Osteocyte (in vitro differentiated cells): ENCODE data around the gene OPCML. TPM values are rescaled to one million over a fixed set of nuclear protein-coding genes. Genes with fewer than 3 reads are reported as not detected.

Experiments used
- DNase-seq: peaks from one replicate; pipeline ENCODE4 v3.0.0; 2021; ENCODE audit warnings: mixed read lengths; ENCODE audit not compliant: unreplicated experiment; ENCODE audit errors: extremely low spot score
- H3K27ac Mint-ChIP-seq: one replicate; pipeline ENCODE4 v1.8.0; 2021; ENCODE audit warnings: mild to moderate bottlenecking, mixed read lengths; ENCODE audit not compliant: unreplicated experiment
- H3K27me3 Mint-ChIP-seq: one replicate; pipeline ENCODE4 v1.8.0; 2021; ENCODE audit warnings: mixed read lengths; ENCODE audit not compliant: unreplicated experiment
- H3K36me3 Mint-ChIP-seq: one replicate; pipeline ENCODE4 v1.8.0; 2021; ENCODE audit warnings: mixed read lengths; ENCODE audit not compliant: unreplicated experiment
- H3K4me1 Mint-ChIP-seq: one replicate; pipeline ENCODE4 v1.8.0; 2021; ENCODE audit warnings: mixed read lengths; ENCODE audit not compliant: unreplicated experiment
- H3K4me3 Mint-ChIP-seq: one replicate; pipeline ENCODE4 v1.8.0; 2021; ENCODE audit warnings: mild to moderate bottlenecking, moderate library complexity, mixed read lengths; ENCODE audit not compliant: unreplicated experiment
- H3K9me3 Mint-ChIP-seq: one replicate; pipeline ENCODE4 v1.8.0; 2021; ENCODE audit warnings: mixed read lengths; ENCODE audit not compliant: unreplicated experiment
- total RNA-seq: library from RNA; stranded (reverse); gene quantifications from 2 replicates; pipeline ENCODE4 v1.2.1, GENCODE V29; 2021
- TF ChIP-seq, protein P1 (sequence below): fragments of 200-600 bp; sonication (generic); IDR thresholded peaks from 2 replicates; pipeline ENCODE4 v1.5.0; 2021; ENCODE audit warnings: antibody characterized with exemption, mild to moderate bottlenecking, moderate library complexity

OPCML gene
- total RNA-seq, 1 donor from 2014 or later = 0.11 TPM

DNA sequence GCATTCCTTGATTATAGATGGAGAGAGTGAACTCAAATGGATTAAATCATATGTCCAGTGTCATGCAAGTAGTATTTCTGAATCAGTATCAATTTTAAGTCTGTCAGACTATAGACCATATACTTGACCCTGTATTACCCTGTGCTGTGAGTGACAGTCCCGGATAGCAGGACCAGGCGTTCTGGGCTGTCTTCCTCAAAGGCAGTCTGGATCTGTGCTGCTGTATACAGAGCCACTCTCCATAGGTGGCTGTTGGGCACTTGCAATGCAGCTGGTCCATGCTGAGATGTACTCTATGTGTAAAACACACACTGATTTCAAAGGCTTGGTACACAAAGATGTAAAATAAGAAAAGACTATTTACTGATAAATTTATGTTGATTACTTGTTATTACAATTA, 294.3 kb downstream of the OPCML start:
- Mint-ChIP-seq H3K4me3 (no peak overlapping the region), H3K27ac (no peak overlapping the region), H3K4me1 (no peaks in the 10 kb centered on the region), H3K9me3 (no peaks in the 10 kb centered on the region), H3K27me3 (no peaks in the 10 kb centered on the region), H3K36me3 (no peaks in the 10 kb centered on the region)
- TF ChIP-seq, protein P1, sequence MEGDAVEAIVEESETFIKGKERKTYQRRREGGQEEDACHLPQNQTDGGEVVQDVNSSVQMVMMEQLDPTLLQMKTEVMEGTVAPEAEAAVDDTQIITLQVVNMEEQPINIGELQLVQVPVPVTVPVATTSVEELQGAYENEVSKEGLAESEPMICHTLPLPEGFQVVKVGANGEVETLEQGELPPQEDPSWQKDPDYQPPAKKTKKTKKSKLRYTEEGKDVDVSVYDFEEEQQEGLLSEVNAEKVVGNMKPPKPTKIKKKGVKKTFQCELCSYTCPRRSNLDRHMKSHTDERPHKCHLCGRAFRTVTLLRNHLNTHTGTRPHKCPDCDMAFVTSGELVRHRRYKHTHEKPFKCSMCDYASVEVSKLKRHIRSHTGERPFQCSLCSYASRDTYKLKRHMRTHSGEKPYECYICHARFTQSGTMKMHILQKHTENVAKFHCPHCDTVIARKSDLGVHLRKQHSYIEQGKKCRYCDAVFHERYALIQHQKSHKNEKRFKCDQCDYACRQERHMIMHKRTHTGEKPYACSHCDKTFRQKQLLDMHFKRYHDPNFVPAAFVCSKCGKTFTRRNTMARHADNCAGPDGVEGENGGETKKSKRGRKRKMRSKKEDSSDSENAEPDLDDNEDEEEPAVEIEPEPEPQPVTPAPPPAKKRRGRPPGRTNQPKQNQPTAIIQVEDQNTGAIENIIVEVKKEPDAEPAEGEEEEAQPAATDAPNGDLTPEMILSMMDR = no peak
- DNase-seq = peak; percentile 32

DNA sequence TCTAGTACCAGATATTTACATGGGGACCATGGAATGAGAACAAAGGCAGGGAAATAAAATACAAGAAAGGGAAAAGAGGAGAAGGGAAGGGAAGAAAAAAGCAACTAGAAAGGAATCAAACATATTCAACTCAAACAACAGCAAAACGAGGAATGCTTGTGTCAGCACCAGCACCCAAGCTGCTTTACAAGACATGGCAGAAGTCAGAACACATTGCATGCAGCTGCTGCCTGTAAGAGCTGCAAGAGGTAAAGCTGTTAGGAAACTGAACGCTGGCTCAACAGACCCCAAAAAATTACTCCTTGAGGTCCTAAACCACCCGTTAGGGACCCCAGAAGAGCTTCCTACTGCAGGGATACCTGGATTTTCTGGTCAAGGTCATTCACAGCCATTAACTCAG, 296.9 kb downstream of the OPCML start:
- DNase-seq = peak; percentile 13
- Mint-ChIP-seq H3K27me3 (peaks cover 2% of the 10 kb centered on the region), H3K9me3 (no peaks in the 10 kb centered on the region), H3K4me1 (no peaks in the 10 kb centered on the region), H3K36me3 (no peaks in the 10 kb centered on the region), H3K27ac (no peak overlapping the region), H3K4me3 (no peak overlapping the region)
- TF ChIP-seq, protein P1 = no peak

DNA sequence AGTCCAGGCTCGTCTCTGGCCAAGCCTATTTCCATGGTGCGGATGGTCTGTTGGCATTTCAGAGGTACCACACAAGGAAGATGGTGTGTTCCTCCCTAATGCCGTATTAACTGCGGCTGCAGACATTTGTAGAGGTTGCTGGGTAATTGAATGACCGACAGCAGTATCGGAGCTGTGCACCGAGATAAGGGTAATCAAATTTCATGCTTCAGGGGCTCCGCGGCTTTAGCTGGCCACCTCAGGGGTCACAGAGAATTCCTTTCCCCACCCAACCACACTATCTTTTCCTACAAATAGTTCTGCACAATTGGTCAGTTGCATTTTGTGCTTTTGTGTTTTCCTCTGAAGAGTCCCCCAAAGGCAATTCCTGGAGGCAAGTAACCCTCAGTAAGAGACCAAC, 297.4 kb downstream of the OPCML start:
- H3K9me3 Mint-ChIP-seq = no peaks in the 10 kb centered on the region
- H3K27ac Mint-ChIP-seq = no peak overlapping the region
- peaks cover 4% of the 10 kb centered on the region for H3K27me3 Mint-ChIP-seq
- H3K4me3 Mint-ChIP-seq = no peak overlapping the region
- no peaks in the 10 kb centered on the region for H3K36me3 Mint-ChIP-seq
- TF ChIP-seq, protein P1 = no peak
- no peaks in the 10 kb centered on the region for H3K4me1 Mint-ChIP-seq
- peak; percentile 17 for DNase-seq

DNA sequence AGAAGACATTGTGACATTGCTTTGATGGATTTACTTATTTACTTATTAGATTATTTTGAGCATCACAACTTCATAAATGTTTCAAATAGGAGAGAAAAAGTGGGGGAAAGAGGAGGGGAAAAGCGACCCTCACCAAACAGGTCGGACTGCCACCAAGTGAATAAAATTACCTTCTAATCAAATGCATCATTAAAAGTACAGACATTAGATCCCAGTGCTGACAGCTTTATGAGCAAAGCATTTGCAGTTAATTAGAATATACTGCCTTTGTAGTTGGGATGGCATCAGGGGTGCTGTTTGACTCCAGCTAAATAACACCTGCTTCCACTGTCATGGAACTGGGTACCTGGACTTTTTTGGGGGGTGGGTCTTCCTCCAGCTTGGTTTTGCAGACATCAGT, 299.6 kb downstream of the OPCML start:
- TF ChIP-seq, protein P1 = no peak
- H3K9me3 Mint-ChIP-seq = no peaks in the 10 kb centered on the region
- H3K4me1 Mint-ChIP-seq = no peaks in the 10 kb centered on the region
- no peak overlapping the region for H3K4me3 Mint-ChIP-seq
- no peak for DNase-seq
- H3K27me3 Mint-ChIP-seq = peaks cover 4% of the 10 kb centered on the region
- no peaks in the 10 kb centered on the region for H3K36me3 Mint-ChIP-seq
- no peak overlapping the region for H3K27ac Mint-ChIP-seq

DNA sequence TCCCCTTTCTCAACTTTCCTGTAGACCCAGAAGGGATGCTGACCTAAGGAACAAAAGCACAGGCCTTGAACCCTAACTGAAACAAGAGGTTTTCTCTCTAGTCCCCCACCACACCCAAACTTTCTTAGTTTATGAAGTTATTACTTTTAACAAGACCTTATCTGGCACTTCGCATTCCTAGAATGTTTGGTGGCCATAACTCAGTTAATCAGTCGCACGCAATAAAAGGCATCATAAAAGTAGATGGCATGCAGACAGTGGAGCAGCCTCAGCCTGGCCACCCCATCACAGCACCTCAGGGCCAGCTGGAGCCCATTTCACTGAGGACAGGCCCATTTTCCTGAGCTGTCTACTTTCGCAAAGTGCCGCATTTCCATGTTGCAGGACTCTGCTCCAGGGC, 301.9 kb downstream of the OPCML start:
- H3K36me3 Mint-ChIP-seq = no peaks in the 10 kb centered on the region
- H3K27me3 Mint-ChIP-seq = peaks cover 4% of the 10 kb centered on the region
- no peaks in the 10 kb centered on the region for H3K4me1 Mint-ChIP-seq

More for the DNA sequence above, 301.9 kb downstream of the OPCML start:
- H3K9me3 Mint-ChIP-seq = no peaks in the 10 kb centered on the region
- H3K27ac Mint-ChIP-seq = no peak overlapping the region
- TF ChIP-seq, protein P1 = no peak
- DNase-seq = no peak
- no peak overlapping the region for H3K4me3 Mint-ChIP-seq
